Measurements from ENCODE around the gene SYNE1.

The SYNE1 gene

DNA sequence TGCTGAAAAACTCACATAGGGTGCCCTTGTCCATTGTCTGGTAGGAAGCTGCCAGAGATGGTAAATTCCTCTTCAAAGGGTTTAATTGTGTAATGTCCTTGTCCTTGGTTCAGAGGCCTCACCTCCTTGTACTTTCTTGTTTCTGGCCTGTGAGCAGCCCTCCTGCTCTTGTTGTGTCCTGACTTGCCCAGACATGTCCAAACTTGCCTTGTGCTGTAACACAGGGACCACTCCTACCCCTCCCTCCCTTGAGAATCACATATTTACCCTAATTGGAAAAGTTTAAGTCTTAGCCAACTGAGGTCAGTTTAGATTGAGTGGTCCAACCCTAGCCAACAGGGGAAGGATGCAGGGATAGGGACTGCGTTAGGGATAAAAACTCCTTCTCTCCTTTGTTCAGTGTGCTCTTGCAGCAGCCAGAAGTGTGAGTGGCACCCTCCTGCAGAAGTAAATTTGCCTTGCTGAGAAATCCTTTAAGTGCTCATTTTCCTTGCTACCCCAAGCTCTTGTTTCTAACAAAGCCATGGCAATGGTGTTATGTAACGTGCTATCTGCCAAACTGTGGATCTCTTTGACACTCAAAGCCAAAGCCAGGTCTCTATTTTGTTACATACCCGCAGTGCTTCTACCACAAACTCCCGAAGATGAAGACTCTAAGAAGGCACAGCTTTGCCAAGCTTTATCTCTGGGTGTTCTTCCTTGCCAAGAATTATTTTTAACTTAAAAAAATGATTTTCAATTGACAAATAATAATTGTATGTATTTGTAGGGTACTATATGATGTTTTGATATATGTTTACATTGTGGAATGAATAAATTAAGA is 415.1 kb downstream of the SYNE1 start:
- no peak for DNase-seq

DNA sequence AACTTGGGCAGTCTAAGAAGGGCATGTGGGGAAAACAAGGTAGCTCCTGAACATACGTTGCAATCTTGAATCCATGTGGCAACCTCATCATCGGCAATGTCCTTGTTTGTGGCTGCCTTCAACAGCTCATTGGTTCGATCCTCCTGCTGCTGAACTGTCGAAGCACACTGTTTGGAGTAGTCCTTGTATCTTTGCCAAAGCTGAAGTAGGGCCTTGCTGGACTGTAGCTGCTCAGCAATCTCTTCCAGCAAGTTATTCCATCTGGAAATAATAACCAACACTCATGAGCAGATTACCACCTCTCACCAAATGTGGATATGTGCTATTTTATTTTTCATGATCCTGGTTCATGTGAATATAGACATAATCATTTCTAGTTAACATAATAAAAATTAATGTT is 416.4 kb downstream of the SYNE1 start:
- DNase-seq = no peak

GRCh38 chr6:152218887-152219286 is 418.3 kb downstream of the SYNE1 start:
- DNase-seq = no peak

DNA sequence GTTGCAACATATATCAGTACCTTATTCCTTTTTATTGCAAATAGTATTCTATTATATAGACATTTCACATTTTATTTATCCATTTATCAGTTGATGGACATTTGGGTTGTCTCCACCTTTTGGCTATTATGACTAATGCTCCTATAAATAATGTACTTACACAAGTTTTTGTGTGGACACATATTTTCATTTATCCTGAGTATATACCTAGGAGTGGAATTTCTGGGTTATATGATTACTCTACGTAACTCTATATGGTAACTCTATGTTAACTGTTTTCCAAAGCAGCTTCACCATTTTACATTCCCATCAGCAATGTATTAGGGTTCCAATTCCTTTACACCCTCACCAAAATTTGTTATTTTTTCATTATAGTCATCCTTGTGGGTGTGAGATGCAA is 424.7 kb downstream of the SYNE1 start:
- no peak for DNase-seq

DNA sequence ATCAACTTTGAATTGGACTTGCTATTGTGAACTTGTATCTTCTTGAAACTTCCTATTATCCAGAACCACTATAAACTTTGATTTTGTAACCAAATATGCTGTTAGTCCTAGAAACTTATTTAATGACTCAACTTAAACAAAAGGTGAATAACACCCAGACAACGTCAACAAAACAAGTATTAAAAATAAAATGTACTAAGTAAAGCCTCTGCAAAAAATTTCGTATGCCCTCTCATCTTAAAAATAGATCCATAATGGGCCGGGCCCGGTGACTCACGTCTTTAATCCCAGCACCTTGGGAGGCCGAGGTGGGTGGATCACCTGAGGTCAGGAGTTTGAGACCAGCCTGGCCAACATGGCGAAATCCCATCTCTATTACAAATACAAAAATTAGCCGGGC is 428.0 kb downstream of the SYNE1 start:
- DNase-seq = no peak

DNA sequence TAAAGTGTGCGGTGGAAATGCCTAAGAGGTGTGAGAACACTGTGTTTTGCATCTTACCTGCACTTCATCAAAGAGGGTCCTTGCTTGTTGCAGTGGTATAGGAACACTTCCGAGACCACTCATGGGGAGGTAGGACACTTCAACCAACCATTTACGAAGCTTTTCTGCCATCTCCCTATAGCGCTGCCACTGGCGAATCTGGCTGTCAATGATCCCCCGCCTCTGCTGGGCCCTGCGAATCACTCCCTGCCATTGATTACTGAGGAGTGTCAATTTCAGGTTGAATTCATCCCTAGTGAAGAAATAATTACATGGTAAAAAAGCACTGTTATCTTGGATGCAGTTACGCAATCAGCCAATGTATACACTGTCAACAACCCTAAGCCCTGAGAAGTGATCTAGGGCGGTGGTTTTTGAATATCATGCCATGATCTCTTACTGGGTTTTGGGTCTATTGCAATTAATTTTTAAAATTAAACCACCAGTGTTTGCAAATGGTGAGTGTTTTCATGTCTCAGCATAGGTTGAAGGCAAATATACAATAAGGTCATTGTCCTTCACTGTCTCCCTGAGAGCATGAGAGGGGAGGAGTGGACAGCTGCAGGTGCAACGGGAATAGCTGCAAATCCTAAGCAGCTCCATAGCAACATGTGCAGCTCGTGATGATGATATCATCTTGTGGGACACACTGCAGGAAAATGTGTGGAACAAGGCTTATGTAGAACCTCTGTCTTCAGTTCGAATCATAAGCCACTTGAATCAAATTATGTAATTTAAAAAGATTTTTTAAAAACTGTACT is 429.0 kb downstream of the SYNE1 start:
- no peak for DNase-seq

GRCh38 chr6:152206072-152206818 is 430.9 kb downstream of the SYNE1 start:
- DNase-seq = no peak

DNA sequence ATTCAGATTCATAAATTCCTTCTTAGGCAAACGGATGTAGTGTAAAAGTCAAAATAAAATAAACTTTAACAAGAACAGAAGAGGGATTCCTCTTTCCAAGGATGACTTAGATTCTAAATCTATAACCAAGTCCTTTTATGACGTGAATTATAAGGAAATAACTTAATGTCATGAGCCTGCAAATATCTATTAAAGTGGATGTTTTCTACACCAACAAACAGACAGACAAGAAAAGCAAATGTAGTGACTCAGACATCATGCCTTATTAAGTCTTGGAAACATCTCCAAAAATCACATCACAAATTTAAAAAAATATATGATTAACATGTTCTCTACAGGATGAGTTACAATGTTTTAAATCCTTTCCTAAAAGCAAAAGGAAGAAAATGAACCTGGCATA is 432.6 kb downstream of the SYNE1 start:
- DNase-seq = no peak

DNA sequence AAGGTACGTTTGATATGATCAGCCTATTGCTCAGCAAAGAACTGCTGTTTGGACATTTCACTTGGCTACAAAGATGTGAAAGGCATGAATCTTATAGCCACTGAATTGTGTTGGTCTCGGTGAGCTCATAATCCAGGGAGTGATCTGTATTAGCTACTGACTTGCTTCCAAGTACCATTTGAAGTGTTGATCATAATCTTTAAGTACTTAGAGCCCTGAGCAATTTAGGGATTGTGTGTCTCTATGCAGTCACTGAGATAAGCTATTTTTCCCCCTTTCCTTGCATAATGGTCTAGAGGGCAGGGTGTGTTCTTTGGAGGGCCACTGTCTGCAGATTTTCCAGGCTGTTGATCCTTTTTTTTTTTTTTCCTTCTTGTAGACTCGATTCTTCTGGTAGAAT is 436.0 kb downstream of the SYNE1 start:
- no peak for DNase-seq

GRCh38 chr6:152195896-152196295 is 441.3 kb downstream of the SYNE1 start:
- DNase-seq = no peak

- DNase-seq = no peak
Observed at GRCh38 chr6:152189736-152190135, 447.4 kb downstream of the SYNE1 start.

- no peak for DNase-seq
Observed at GRCh38 chr6:152188011-152188410, 449.2 kb downstream of the SYNE1 start.

GRCh38 chr6:152186840-152187239 is 450.3 kb downstream of the SYNE1 start:
- DNase-seq = no peak

DNA sequence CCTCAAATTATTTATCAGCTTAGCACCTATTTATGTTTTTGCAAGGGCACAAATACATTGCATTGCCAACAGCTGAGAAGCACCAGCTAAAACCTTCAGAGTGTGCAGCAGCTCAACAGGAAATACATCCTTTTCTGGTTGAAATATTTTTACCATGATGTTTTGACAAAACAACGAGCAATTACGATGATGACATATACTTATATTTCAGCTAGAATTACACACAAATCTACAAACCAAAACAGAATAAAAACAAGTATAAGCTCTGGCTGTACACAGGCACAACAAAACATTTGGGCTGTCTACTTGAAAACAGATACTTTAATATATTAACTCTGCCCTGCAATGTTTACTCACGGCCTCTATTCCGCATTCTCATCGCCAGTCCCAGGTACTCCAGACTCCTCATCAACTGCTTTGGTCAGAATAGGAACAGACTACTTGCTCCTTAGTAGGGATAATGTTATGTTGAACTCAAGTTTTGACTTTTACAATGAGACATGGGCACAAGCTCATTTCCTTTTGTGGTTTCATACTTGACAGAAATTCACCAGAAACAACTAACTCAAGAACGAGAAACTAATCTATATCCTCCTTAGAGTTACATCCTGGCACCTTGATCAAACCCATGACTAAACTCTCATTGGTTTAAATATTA is 452.1 kb downstream of the SYNE1 start:
- DNase-seq = no peak

- DNase-seq = no peak
Observed at GRCh38 chr6:152184573-152184916, 452.6 kb downstream of the SYNE1 start.

GRCh38 chr6:152180601-152181000 is 456.6 kb downstream of the SYNE1 start:
- no peak for DNase-seq

DNA sequence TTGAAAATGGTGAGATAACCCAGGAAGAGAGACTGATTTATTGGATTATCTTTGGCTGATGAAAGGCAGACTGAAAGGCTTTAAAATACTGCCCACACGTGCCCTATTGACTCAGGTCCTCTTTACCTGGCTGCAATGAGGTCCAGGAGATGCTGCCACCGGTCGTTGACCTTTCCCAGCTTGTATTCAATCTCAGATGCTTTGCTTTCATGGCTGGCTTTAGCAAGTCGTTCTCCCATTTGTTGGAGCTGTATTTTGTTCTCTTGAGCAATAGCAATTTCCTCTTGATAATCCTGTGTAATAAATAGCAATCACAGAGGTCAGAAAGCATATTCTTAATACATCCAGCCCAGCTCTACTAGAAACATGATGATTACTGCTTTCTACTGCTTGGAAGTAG is 460.9 kb downstream of the SYNE1 start:
- DNase-seq = no peak

DNA sequence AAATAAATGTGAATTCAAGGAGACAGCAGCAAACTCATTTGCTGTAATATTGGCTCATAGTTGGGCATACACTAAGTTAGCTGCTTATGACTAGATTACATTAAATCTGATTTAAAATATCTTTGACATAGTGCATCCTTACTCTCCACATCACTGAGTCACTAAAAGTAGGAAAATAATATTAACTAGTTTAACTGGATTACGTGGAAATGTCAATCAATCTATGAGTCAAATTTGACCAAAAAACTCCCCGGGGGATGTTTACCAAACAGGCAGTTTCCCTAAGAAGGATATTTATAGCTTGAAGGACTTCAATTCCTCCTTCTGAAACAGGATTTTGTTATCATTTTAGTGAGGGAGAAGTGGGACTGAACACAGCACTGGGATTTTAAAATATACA is 463.2 kb downstream of the SYNE1 start:
- DNase-seq = no peak

GRCh38 chr6:152173321-152173720 is 463.8 kb downstream of the SYNE1 start:
- no peak for DNase-seq

- no peak for DNase-seq
Observed at GRCh38 chr6:152170702-152171667, 466.2 kb downstream of the SYNE1 start.

GRCh38 chr6:152170313-152170701 is 466.9 kb downstream of the SYNE1 start:
- DNase-seq = no peak
